IMR-90 (cell line): ENCODE measurements around the gene MIA2. TPM values are rescaled to one million over a fixed set of nuclear protein-coding genes. Genes with fewer than 3 reads are reported as not detected.

Experiments used
- ATAC-seq: fragments of 200-7000 bp; cut with Tn5 transposase; 2 replicates; pipeline ENCODE4 v1.9.1; 2020; ENCODE audit warnings: low read depth, mild to moderate bottlenecking, moderate library complexity
- BruUV-seq: library from RNA; stranded (reverse); fragments of 400-500 nt; replicated peaks from 2 replicates; lab custom pipeline; 2021; lab: Mats Ljungman, UMichigan
- CTCF ChIA-PET: fragments of 300-600 bp; formaldehyde crosslinking; extraction: SDS; loops from one replicate; lab custom pipeline; 2021; ENCODE audit warnings: antibody characterized with exemption; lab: Yijun Ruan, JAX
- POLR2A ChIA-PET: fragments of 300-600 bp; sonication (Branson Sonifier 250); formaldehyde crosslinking; loops from one replicate; lab custom pipeline; 2022; ENCODE audit warnings: antibody characterized with exemption; ENCODE audit not compliant: unreplicated experiment; lab: Charles Lee
- DNase-seq: peaks from one replicate; pipeline ENCODE4 v3.0.0; 2013
- H2AFZ ChIP-seq: replicated peaks from 2 replicates; pipeline ENCODE3; 2013; ENCODE audit warnings: low read length, mild to moderate bottlenecking; ENCODE audit not compliant: poor library complexity
- H2AK5ac ChIP-seq: 2 replicates; pipeline ENCODE4 v1.6.1; 2013; ENCODE audit warnings: low read depth, low read length, inconsistent platforms
- H2AK9ac ChIP-seq: replicated peaks from 2 replicates; pipeline ENCODE3; 2013; ENCODE audit warnings: mild to moderate bottlenecking, low read depth, low read length, moderate library complexity; ENCODE audit not compliant: poor library complexity
- H2BK120ac ChIP-seq: 2 replicates; pipeline ENCODE4 v1.6.1; 2013; ENCODE audit warnings: low read depth, low read length, inconsistent platforms
- H2BK15ac ChIP-seq: 3 replicates; pipeline ENCODE4 v1.6.1; 2013; ENCODE audit warnings: low read depth, low read length, inconsistent platforms
- H2BK20ac ChIP-seq: 2 replicates; pipeline ENCODE4 v1.6.1; 2013; ENCODE audit warnings: low read depth, mild to moderate bottlenecking, inconsistent platforms, low read length, moderate library complexity
- H2BK5ac ChIP-seq: 2 replicates; pipeline ENCODE4 v1.6.1; 2013; ENCODE audit warnings: mild to moderate bottlenecking, low read depth, low read length, inconsistent platforms; ENCODE audit not compliant: poor library complexity, severe bottlenecking
- H3K14ac ChIP-seq: replicated peaks from 2 replicates; pipeline ENCODE4 v1.6.1; 2013; ENCODE audit warnings: low read depth, low read length, inconsistent platforms
- H3K18ac ChIP-seq: 2 replicates; pipeline ENCODE4 v1.6.1; 2013; ENCODE audit warnings: low read depth, low read length, control low read depth
- H3K23ac ChIP-seq: 2 replicates; pipeline ENCODE4 v1.6.1; 2013; ENCODE audit warnings: low read depth, low read length, inconsistent platforms
- H3K27ac ChIP-seq: 2 replicates; pipeline ENCODE4 v1.5.1; 2013; ENCODE audit warnings: mild to moderate bottlenecking, control low read depth, low read length; ENCODE audit not compliant: insufficient read depth
- H3K27me3 ChIP-seq: 2 replicates; pipeline ENCODE4 v1.6.1; 2013; ENCODE audit warnings: low read length; ENCODE audit not compliant: control insufficient read depth, insufficient read depth
- H3K36me3 ChIP-seq: 2 replicates; pipeline ENCODE4 v1.6.1; 2013; ENCODE audit warnings: low read length, mixed read lengths; ENCODE audit not compliant: control insufficient read depth, insufficient read depth
- H3K4ac ChIP-seq: 2 replicates; pipeline ENCODE4 v1.6.1; 2013; ENCODE audit warnings: low read depth, low read length, inconsistent platforms
- H3K4me1 ChIP-seq: 2 replicates; pipeline ENCODE4 v1.6.1; 2013; ENCODE audit warnings: low read length, mixed read lengths; ENCODE audit not compliant: control insufficient read depth, insufficient read depth
- H3K4me2 ChIP-seq: 2 replicates; pipeline ENCODE4 v1.6.1; 2013; ENCODE audit warnings: low read depth, mild to moderate bottlenecking, control low read depth, low read length, moderate library complexity
- H3K4me3 ChIP-seq: 2 replicates; pipeline ENCODE4 v1.5.1; 2013; ENCODE audit warnings: low read depth, mild to moderate bottlenecking, control low read depth, low read length, moderate library complexity; ENCODE audit not compliant: insufficient read depth
- H3K56ac ChIP-seq: 2 replicates; pipeline ENCODE4 v1.6.1; 2013; ENCODE audit warnings: low read length, inconsistent platforms; ENCODE audit not compliant: insufficient read depth; ENCODE audit errors: extremely low read depth
- H3K79me1 ChIP-seq, 2 experiments: 2 replicates each; pipeline ENCODE4 v1.6.1; 2013; ENCODE audit warnings: low read length in 2 of 2, inconsistent platforms in 1 of 2, low read depth in 1 of 2
- H3K9ac ChIP-seq: 2 replicates; pipeline ENCODE4 v1.6.1; 2013; ENCODE audit warnings: low read depth, low read length, control low read depth
- H3K9me1 ChIP-seq: 2 replicates; pipeline ENCODE4 v1.6.1; 2013; ENCODE audit warnings: low read length, inconsistent platforms; ENCODE audit not compliant: insufficient read depth
- H3K9me3 ChIP-seq: 2 replicates; pipeline ENCODE4 v1.6.1; 2013; ENCODE audit warnings: low read length; ENCODE audit not compliant: control insufficient read depth, insufficient read depth
- H4K20me1 ChIP-seq: 2 replicates; pipeline ENCODE4 v1.6.1; 2013; ENCODE audit warnings: low read length, inconsistent platforms; ENCODE audit not compliant: insufficient read depth
- H4K5ac ChIP-seq: 2 replicates; pipeline ENCODE4 v1.6.1; 2013; ENCODE audit warnings: mild to moderate bottlenecking, low read depth, low read length, control low read depth
- H4K8ac ChIP-seq, 2 experiments: 2 replicates each; pipeline ENCODE4 v1.6.1; 2013; ENCODE audit warnings: low read depth in 2 of 2, low read length in 2 of 2, control low read depth in 1 of 2, inconsistent platforms in 1 of 2
- H4K91ac ChIP-seq: 2 replicates; pipeline ENCODE4 v1.6.1; 2013; ENCODE audit warnings: low read depth, low read length, inconsistent platforms; ENCODE audit not compliant: insufficient read depth
- BHLHE40 ChIP-seq: fragments of 150-350 bp; IDR thresholded peaks from 2 replicates; pipeline ENCODE4 v1.6.1; 2016; ENCODE audit warnings: mild to moderate bottlenecking, low read depth, low read length
- FOS ChIP-seq: fragments of 150-350 bp; IDR thresholded peaks from 2 replicates; pipeline ENCODE4 v1.6.1; 2016; ENCODE audit warnings: low read depth, low read length
- MAZ ChIP-seq: IDR thresholded peaks from 2 replicates; pipeline ENCODE4 v1.6.1; 2012; ENCODE audit warnings: low read depth, mild to moderate bottlenecking, low read length, improper control_type of control experiment, moderate library complexity, borderline replicate concordance
- MXI1 ChIP-seq: IDR thresholded peaks from 2 replicates; pipeline ENCODE4 v1.6.1; 2012; ENCODE audit warnings: low read depth, mild to moderate bottlenecking, low read length, moderate library complexity, borderline replicate concordance
- NFE2L2 ChIP-seq: fragments of 150-350 bp; IDR thresholded peaks from 2 replicates; pipeline ENCODE4 v1.6.1; 2016; ENCODE audit warnings: low read depth, mild to moderate bottlenecking, low read length
- RAD21 ChIP-seq: IDR thresholded peaks from 2 replicates; pipeline ENCODE4 v1.6.1; 2012; ENCODE audit warnings: low read length, improper control_type of control experiment
- RFX5 ChIP-seq: IDR thresholded peaks from 2 replicates; pipeline ENCODE4 v1.8.0; 2012; ENCODE audit warnings: low read depth, mild to moderate bottlenecking, low read length, moderate library complexity
- SMC3 ChIP-seq: fragments of 150-350 bp; IDR thresholded peaks from 2 replicates; pipeline ENCODE4 v1.6.1; 2016; ENCODE audit warnings: low read depth, mild to moderate bottlenecking, antibody characterized with exemption, low read length, moderate library complexity
- USF2 ChIP-seq: fragments of 150-350 bp; IDR thresholded peaks from 2 replicates; pipeline ENCODE4 v1.6.1; 2017; ENCODE audit warnings: mild to moderate bottlenecking, antibody characterized with exemption, low read length, low read depth
- WGBS, 2 experiments: methylation state at CpG; one replicate each; pipeline versions ENCODE4 v1.1.5 to v1.1.7; 2013; ENCODE audit warnings: missing lambda C conversion rate in 2 of 2; ENCODE audit not compliant: insufficient read length in 1 of 2; ENCODE audit errors: extremely low coverage in 2 of 2; 5-methylcytosine and 5-hydroxymethylcytosine counted together
- dilution Hi-C: fragments of 300-500 bp; cut with HindIII; formaldehyde crosslinking; loops from one replicate; pipeline ENCODE4 v1.14.3; 2018; ENCODE audit warnings: low sequenced_read_pairs; ENCODE audit not compliant: unreplicated experiment
- in situ Hi-C: fragments of 300-500 bp; cut with MboI; formaldehyde crosslinking; loops from 3 replicates; pipeline ENCODE4 v1.14.3; 2019; ENCODE audit warnings: low sequenced_read_pairs, inconsistent platforms, mixed read lengths
- intact Hi-C: fragments of 100-400 bp; cut with micrococcal nuclease; formaldehyde crosslinking; loops from 2 replicates; pipeline ENCODE4 v1.10.0; 2022
- polyA plus RNA-seq, 3 experiments: library from polyadenylated mRNA; depleted of rRNA; stranded (reverse); fragments of >200 nt; gene quantifications; 2 replicates each; pipeline ENCODE4 v1.2.3, GENCODE V29; 2012; ENCODE audit warnings: low replicate concordance in 1 of 3
- total RNA-seq: library from RNA; depleted of rRNA; stranded (reverse); fragments of >200 nt; gene quantifications from 2 replicates; pipeline ENCODE4 v1.2.3, GENCODE V29; 2012
- TF ChIP-seq, protein P1 (sequence below): fragments of 150-350 bp; IDR thresholded peaks from 2 replicates; pipeline ENCODE4 v1.6.1; 2016; ENCODE audit warnings: low read depth, mild to moderate bottlenecking, low read length, moderate library complexity, borderline replicate concordance

The MIA2 gene
- total and polyA plus RNA-seq, 2 of the 4 experiments (the other 2 are of a cell fraction), result 3.9 to 6.8 TPM

- H3K36me3 ChIP-seq, result no peaks in the 10 kb centered on the region
- in situ Hi-C loops, result no loop called here
- CTCF ChIA-PET, result no interaction called here
Measured at GRCh38 chr14:39428118-39428517, 194.4 kb downstream of the MIA2 start.

More at GRCh38 chr14:39428118-39428517, 194.4 kb downstream of the MIA2 start:
- Histone ChIP-seq H2BK20ac (no peak overlapping the region), H3K9me1 (0 out of 2 replicates have a peak, but pooled peaks cover 4% of the 10 kb centered on the region), H3K9ac (no peak overlapping the region), H3K27me3 (no peaks in the 10 kb centered on the region), H3K23ac (no peak overlapping the region), H2AFZ (no peak overlapping the region), H4K8ac (no peak overlapping the region), H2AK5ac (no peak overlapping the region), H3K9me3 (no peaks in the 10 kb centered on the region), H3K27ac (no peak overlapping the region), H4K20me1 (peaks cover 21% of the 10 kb centered on the region; the same call in 1 of the 2 replicates), H3K4ac (no peak overlapping the region), H2BK120ac (no peak overlapping the region), H3K56ac (no peak overlapping the region), H3K4me3 (no peak overlapping the region), H3K4me1 (peaks cover 4% of the 10 kb centered on the region; the same call in 1 of the 2 replicates), H3K14ac (no peak overlapping the region), H2BK15ac (no peak overlapping the region), H4K5ac (no peak overlapping the region), H3K79me1 (peaks cover 13 to 39% of the 10 kb centered on the region in 2 experiments), H3K4me2 (no peak overlapping the region), H2AK9ac (no peak overlapping the region), H4K91ac (no peak overlapping the region), H2BK5ac (no peak overlapping the region), H3K18ac (no peak overlapping the region)
- no CpG with 5 or more reads among the region's 8 CpGs for WGBS, 2 experiments
- dilution Hi-C loops, result no loop called here
- DNase-seq (no peak), ATAC-seq (no peak)
- TF ChIP-seq FOS (no peak), SMC3 (no peak), MXI1 (no peak), RAD21 (no peak), USF2 (no peak), MAZ (no peak), NFE2L2 (no peak), RFX5 (no peak), BHLHE40 (no peak)
- TF ChIP-seq, protein P1, sequence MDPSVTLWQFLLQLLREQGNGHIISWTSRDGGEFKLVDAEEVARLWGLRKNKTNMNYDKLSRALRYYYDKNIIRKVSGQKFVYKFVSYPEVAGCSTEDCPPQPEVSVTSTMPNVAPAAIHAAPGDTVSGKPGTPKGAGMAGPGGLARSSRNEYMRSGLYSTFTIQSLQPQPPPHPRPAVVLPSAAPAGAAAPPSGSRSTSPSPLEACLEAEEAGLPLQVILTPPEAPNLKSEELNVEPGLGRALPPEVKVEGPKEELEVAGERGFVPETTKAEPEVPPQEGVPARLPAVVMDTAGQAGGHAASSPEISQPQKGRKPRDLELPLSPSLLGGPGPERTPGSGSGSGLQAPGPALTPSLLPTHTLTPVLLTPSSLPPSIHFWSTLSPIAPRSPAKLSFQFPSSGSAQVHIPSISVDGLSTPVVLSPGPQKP, result no peak
- intact Hi-C loops, result no loop called here
- no TSS peak for BruUV-seq
- POLR2A ChIA-PET, result no interaction called here
